SK-N-SH (cell line): ENCODE measurements around the gene DDRGK1. TPM values are rescaled to one million over a fixed set of nuclear protein-coding genes. Genes with fewer than 3 reads are reported as not detected.

Experiments
- CTCF ChIA-PET: fragments of 300-600, 350-600 bp; formaldehyde crosslinking; extraction: SDS; loops from one replicate; lab custom pipeline; 2021; lab: Yijun Ruan, JAX
- POLR2A ChIA-PET: fragments of 350-600 bp; sonication (Branson Sonifier 250); formaldehyde crosslinking; extraction: SDS; loops from one replicate; lab custom pipeline; 2020; ENCODE audit warnings: antibody characterized with exemption, inconsistent platforms; lab: Yijun Ruan, JAX
- DNase-seq: peaks from one replicate; pipeline ENCODE4 v3.0.0; 2012
- H2AFZ ChIP-seq: fragments of 200-600 bp; sonication (generic); 2 replicates; pipeline ENCODE4 v1.8.1; 2016; ENCODE audit warnings: antibody characterized with exemption, mild to moderate bottlenecking, low read depth
- H3F3A ChIP-seq: fragments of 200-600 bp; sonication (generic); replicated peaks from 2 replicates; pipeline ENCODE3; 2016; ENCODE audit warnings: antibody characterized with exemption, mild to moderate bottlenecking; ENCODE audit not compliant: insufficient read depth
- H3K27ac ChIP-seq, 2 experiments: fragments of 200-500 bp in 1 of 2; fragments of 200-600 bp in 1 of 2; sonication (Bioruptor generic) in 1 of 2; sonication (generic), shearing (Covaris generic) in 1 of 2; 2 replicates each; pipeline versions ENCODE4 v1.5.1 to v1.6.1; 2014 to 2016; ENCODE audit warnings: low read depth in 2 of 2, inconsistent platforms in 1 of 2, low read length in 1 of 2, mild to moderate bottlenecking in 1 of 2, mixed read lengths in 1 of 2
- H3K27me3 ChIP-seq: fragments of 200-600 bp; sonication (generic), shearing (Covaris generic); 2 replicates; pipeline ENCODE4 v1.6.1; 2016; ENCODE audit warnings: mixed run types; ENCODE audit not compliant: insufficient read depth
- H3K36me3 ChIP-seq, 2 experiments: fragments of 200-500 bp in 1 of 2; fragments of 200-600 bp in 1 of 2; sonication (Bioruptor generic) in 1 of 2; sonication (generic) in 1 of 2; replicated peaks in 1 of 2; 2 replicates each; pipeline versions ENCODE3 to v1.5.1; 2014 to 2016; ENCODE audit warnings: low read length in 1 of 2, mild to moderate bottlenecking in 1 of 2; ENCODE audit not compliant: insufficient read depth in 2 of 2, control insufficient read depth in 1 of 2
- H3K4me1 ChIP-seq, 2 experiments: fragments of 200-500 bp in 1 of 2; fragments of 200-600 bp in 1 of 2; sonication (Bioruptor generic) in 1 of 2; sonication (generic), shearing (Covaris generic) in 1 of 2; 2 replicates each; pipeline versions ENCODE4 v1.5.1 to v1.6.1; 2014 to 2016; ENCODE audit warnings: low read depth in 1 of 2, low read length in 1 of 2, mixed run types in 1 of 2; ENCODE audit not compliant: insufficient read depth in 2 of 2, control insufficient read depth in 1 of 2
- H3K4me2 ChIP-seq: fragments of 200-600 bp; sonication (generic), shearing (Covaris generic); 2 replicates; pipeline ENCODE4 v1.6.1; 2017; ENCODE audit warnings: mixed run types
- H3K4me3 ChIP-seq, 2 experiments: fragments of 200-500 bp in 1 of 2; fragments of 200-600 bp in 1 of 2; sonication (Bioruptor generic) in 1 of 2; sonication (generic), shearing (Covaris generic) in 1 of 2; 2 replicates each; pipeline versions ENCODE4 v1.5.1 to v1.8.1; 2014 to 2016; ENCODE audit warnings: low read depth in 2 of 2, inconsistent platforms in 1 of 2, low read length in 1 of 2, mild to moderate bottlenecking in 1 of 2, mixed read lengths in 1 of 2, moderate library complexity in 1 of 2
- H3K79me2 ChIP-seq: fragments of 200-600 bp; sonication (generic); 2 replicates; pipeline ENCODE4 v1.8.1; 2017; ENCODE audit warnings: mild to moderate bottlenecking; ENCODE audit not compliant: insufficient read depth
- H3K9ac ChIP-seq: fragments of 200-600 bp; sonication (generic); 2 replicates; pipeline ENCODE4 v1.6.1; 2017; ENCODE audit warnings: mixed run types
- H3K9me2 ChIP-seq: fragments of 200-600 bp; sonication (generic); 2 replicates; pipeline ENCODE4 v1.6.1; 2017; ENCODE audit warnings: mixed run types
- H3K9me3 ChIP-seq: fragments of 200-600 bp; sonication (generic); 2 replicates; pipeline ENCODE4 v1.6.1; 2017; ENCODE audit warnings: mixed run types, mild to moderate bottlenecking, moderate library complexity
- H4K20me1 ChIP-seq: fragments of 200-600 bp; sonication (generic); 2 replicates; pipeline ENCODE4 v1.6.1; 2017; ENCODE audit warnings: mild to moderate bottlenecking, mixed run types; ENCODE audit not compliant: insufficient read depth
- CHD2 ChIP-seq: fragments of 150-350 bp; IDR thresholded peaks from 2 replicates; pipeline ENCODE4 v1.6.1; 2018; ENCODE audit warnings: low read length; ENCODE audit not compliant: partially characterized antibody
- EZH2phosphoT487 ChIP-seq: fragments of 200-600 bp; sonication (generic); IDR thresholded peaks from 2 replicates; pipeline ENCODE4 v1.6.1; 2017; ENCODE audit warnings: low read depth, mixed run types, mild to moderate bottlenecking, antibody characterized with exemption, moderate library complexity, borderline replicate concordance
- FOXJ3 ChIP-seq: sonication (generic); formaldehyde crosslinking; IDR thresholded peaks from 2 replicates; pipeline ENCODE4 v1.5.1; 2020; ENCODE audit warnings: mild to moderate bottlenecking, missing genetic modification reagents
- GABPA ChIP-seq: IDR thresholded peaks from 2 replicates; pipeline ENCODE4 v1.4.0; 2012; ENCODE audit warnings: low read depth, mild to moderate bottlenecking
- GATA2 ChIP-seq: sonication (generic); formaldehyde crosslinking; IDR thresholded peaks from 2 replicates; pipeline ENCODE4 v1.5.0; 2020; ENCODE audit warnings: mild to moderate bottlenecking, missing genetic modification reagents
- JUND ChIP-seq: IDR thresholded peaks from 2 replicates; pipeline ENCODE4 v1.4.0; 2012
- MXI1 ChIP-seq: IDR thresholded peaks from 2 replicates; pipeline ENCODE4 v1.6.1; 2012; ENCODE audit warnings: mild to moderate bottlenecking, low read depth, low read length, improper control_type of control experiment
- NFIC ChIP-seq: IDR thresholded peaks from 2 replicates; pipeline ENCODE4 v1.4.0; 2012; ENCODE audit warnings: borderline replicate concordance
- PBX3 ChIP-seq: IDR thresholded peaks from 2 replicates; pipeline ENCODE4; 2012
- RCOR1 ChIP-seq: fragments of 150-350 bp; IDR thresholded peaks from 2 replicates; pipeline ENCODE4 v1.6.1; 2017; ENCODE audit warnings: antibody characterized with exemption, low read length
- RXRA ChIP-seq: IDR thresholded peaks from 2 replicates; pipeline ENCODE4 v1.4.0; 2012; ENCODE audit warnings: low read depth, mild to moderate bottlenecking, borderline replicate concordance
- SIN3A ChIP-seq: IDR thresholded peaks from 2 replicates; pipeline ENCODE4 v1.6.1; 2012; ENCODE audit warnings: low read depth, mild to moderate bottlenecking, low read length, moderate library complexity, borderline replicate concordance
- SMC3 ChIP-seq: IDR thresholded peaks from 2 replicates; pipeline ENCODE4 v1.6.1; 2012; ENCODE audit warnings: low read depth, low read length, improper control_type of control experiment
- TAF1 ChIP-seq: IDR thresholded peaks from 2 replicates; pipeline ENCODE4 v1.6.1; 2012; ENCODE audit warnings: low read depth, mild to moderate bottlenecking, low read length, moderate library complexity, borderline replicate concordance
- USF1 ChIP-seq: IDR thresholded peaks from 2 replicates; pipeline ENCODE4 v1.4.0; 2012; ENCODE audit warnings: low read depth, borderline replicate concordance
- WGBS: methylation state at CpG from one replicate; pipeline ENCODE4 v1.1.6; 2017; ENCODE audit warnings: low lambda C conversion rate; 5-methylcytosine and 5-hydroxymethylcytosine counted together
- polyA plus RNA-seq, 3 experiments: library from polyadenylated mRNA; depleted of rRNA; stranded (reverse); fragments of >200 nt; gene quantifications; 2 replicates each; pipeline ENCODE4 v1.2.3, GENCODE V29; 2012

DDRGK1 gene
- polyA plus RNA-seq, 1 of the 3 experiments (the other 2 are of a cell fraction): 70.6 TPM

GRCh38 chr20:3226093-3226492 is 21.6 kb upstream of the DDRGK1 start:
- Histone ChIP-seq H3K27ac (no peak overlapping the region), H3K9me3 (no peaks in the 10 kb centered on the region), H3K36me3 (peaks cover 5 to 19% of the 10 kb centered on the region in 2 experiments), H3K9ac (no peak overlapping the region), H3K9me2 (no peaks in the 10 kb centered on the region), H3K27me3 (no peaks in the 10 kb centered on the region), H3K4me1 (no peaks in the 10 kb centered on the region), H4K20me1 (no peaks in the 10 kb centered on the region), H3K4me3 (no peak overlapping the region), H2AFZ (no peak overlapping the region), H3K4me2 (no peak overlapping the region), H3K79me2 (no peaks in the 10 kb centered on the region), H3F3A (no peaks in the 10 kb centered on the region)
- no peak for DNase-seq
- WGBS: 98% methylated on average over 6 of the region's 10 CpGs
- TF ChIP-seq RXRA (no peak), SMC3 (no peak), NFIC (no peak), MXI1 (no peak), EZH2phosphoT487 (no peak)
- POLR2A ChIA-PET: no interaction called here
- CTCF ChIA-PET: interaction anchor here (1.8 kb wide), 1 partner anchor 90 kb away, joined by 7 read pairs; no protein-coding TSS in a partner anchor

GRCh38 chr20:3224681-3225421 is 20.4 kb upstream of the DDRGK1 start:
- Histone ChIP-seq H3K79me2 (no peaks in the 10 kb centered on the region), H3F3A (no peaks in the 10 kb centered on the region), H4K20me1 (no peaks in the 10 kb centered on the region), H3K4me1 (no peaks in the 10 kb centered on the region), H3K4me3 (no peak overlapping the region), H3K4me2 (no peak overlapping the region), H2AFZ (no peak overlapping the region), H3K36me3 (peaks cover 12 to 19% of the 10 kb centered on the region in 2 experiments), H3K27me3 (no peaks in the 10 kb centered on the region), H3K27ac (no peak overlapping the region), H3K9me3 (no peaks in the 10 kb centered on the region), H3K9me2 (no peaks in the 10 kb centered on the region), H3K9ac (no peak overlapping the region)
- WGBS: 93% methylated on average over 8 of the region's 8 CpGs
- DNase-seq: no peak
- TF ChIP-seq GATA2 (CRISPR knock-in tag) (no peak), PBX3 (no peak), FOXJ3 (no peak), USF1 (no peak), JUND (no peak), GABPA (no peak), NFIC (no peak), SIN3A (no peak), RCOR1 (no peak), EZH2phosphoT487 (no peak), SMC3 (no peak), TAF1 (no peak), CHD2 (no peak)
- POLR2A ChIA-PET: no interaction called here
- CTCF ChIA-PET: interaction anchor here (1.8 kb wide), 1 partner anchor 92 kb away, joined by 7 read pairs; no protein-coding TSS in a partner anchor
